ENCODE data around the gene TLX1.

DNA sequence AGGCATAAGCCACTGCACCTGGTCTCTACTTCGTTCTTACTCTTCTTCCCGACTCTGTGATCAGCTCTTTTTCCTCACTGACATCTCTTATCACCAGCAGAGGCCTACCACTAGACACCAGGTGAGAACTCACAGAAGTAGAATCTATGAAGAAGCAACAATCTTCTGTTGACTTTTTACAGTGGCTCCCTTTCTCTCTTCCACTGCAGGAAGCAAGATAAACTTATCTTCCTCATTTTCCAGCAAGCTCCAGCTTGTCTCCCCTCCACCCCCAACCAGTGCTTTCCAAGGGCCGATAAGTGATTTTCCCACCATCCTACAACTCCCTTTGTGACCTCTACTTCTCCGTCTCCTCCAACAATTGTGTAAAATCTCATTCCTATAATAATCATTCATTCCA lies 45.5 kb downstream of the TLX1 start:
- TF ChIP-seq, protein P1, sequence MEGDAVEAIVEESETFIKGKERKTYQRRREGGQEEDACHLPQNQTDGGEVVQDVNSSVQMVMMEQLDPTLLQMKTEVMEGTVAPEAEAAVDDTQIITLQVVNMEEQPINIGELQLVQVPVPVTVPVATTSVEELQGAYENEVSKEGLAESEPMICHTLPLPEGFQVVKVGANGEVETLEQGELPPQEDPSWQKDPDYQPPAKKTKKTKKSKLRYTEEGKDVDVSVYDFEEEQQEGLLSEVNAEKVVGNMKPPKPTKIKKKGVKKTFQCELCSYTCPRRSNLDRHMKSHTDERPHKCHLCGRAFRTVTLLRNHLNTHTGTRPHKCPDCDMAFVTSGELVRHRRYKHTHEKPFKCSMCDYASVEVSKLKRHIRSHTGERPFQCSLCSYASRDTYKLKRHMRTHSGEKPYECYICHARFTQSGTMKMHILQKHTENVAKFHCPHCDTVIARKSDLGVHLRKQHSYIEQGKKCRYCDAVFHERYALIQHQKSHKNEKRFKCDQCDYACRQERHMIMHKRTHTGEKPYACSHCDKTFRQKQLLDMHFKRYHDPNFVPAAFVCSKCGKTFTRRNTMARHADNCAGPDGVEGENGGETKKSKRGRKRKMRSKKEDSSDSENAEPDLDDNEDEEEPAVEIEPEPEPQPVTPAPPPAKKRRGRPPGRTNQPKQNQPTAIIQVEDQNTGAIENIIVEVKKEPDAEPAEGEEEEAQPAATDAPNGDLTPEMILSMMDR (IDR thresholded peaks at IDR 0.05) = no peak
- no peak for TF ChIP-seq POLR2A (IDR thresholded peaks at IDR 0.05)

Measured in body of pancreas (tissue), 4 donors.